PC-9 (cell line): ENCODE results near the gene GH2. TPM values are rescaled to one million over a fixed set of nuclear protein-coding genes. Genes with fewer than 3 reads are reported as not detected.

Experiments used
- BruUV-seq: library from RNA; stranded (reverse); fragments of 400-500 nt; replicated peaks from 2 replicates; lab custom pipeline; 2021; lab: Mats Ljungman, UMichigan
- CTCF ChIA-PET: fragments of 300-600 bp; sonication (Branson Sonifier 250); formaldehyde crosslinking; loops from one replicate; lab custom pipeline; 2022; ENCODE audit warnings: antibody characterized with exemption; lab: Charles Lee
- POLR2A ChIA-PET: fragments of 300-600 bp; sonication (Branson Sonifier 250); formaldehyde crosslinking; loops from one replicate; lab custom pipeline; 2022; ENCODE audit warnings: antibody characterized with exemption; ENCODE audit not compliant: unreplicated experiment; lab: Charles Lee
- DNase-seq, 2 experiments: peaks; one replicate each; pipeline versions ENCODE4 v3.0.0 to v3.0.0-alpha.2; 2015 to 2022; ENCODE audit warnings: mixed read lengths in 1 of 2
- H2AFZ ChIP-seq: fragments of 200-600 bp; sonication (generic); 2 replicates; pipeline ENCODE4 v1.8.1; 2017; ENCODE audit warnings: antibody characterized with exemption
- H3F3A ChIP-seq: fragments of 200-600 bp; sonication (generic); 2 replicates; pipeline ENCODE4 v1.8.1; 2017; ENCODE audit warnings: antibody characterized with exemption, mild to moderate bottlenecking, low read depth; ENCODE audit not compliant: insufficient read depth
- H3K27ac ChIP-seq: fragments of 200-600 bp; sonication (generic); 2 replicates; pipeline ENCODE4 v1.6.1; 2016; ENCODE audit warnings: mixed run types
- H3K27me3 ChIP-seq: fragments of 200-600 bp; sonication (generic); 2 replicates; pipeline ENCODE4 v1.6.1; 2016; ENCODE audit warnings: low read depth, mixed run types; ENCODE audit not compliant: insufficient read depth
- H3K36me3 ChIP-seq: fragments of 200-600 bp; sonication (generic); 2 replicates; pipeline ENCODE4 v1.6.1; 2016; ENCODE audit warnings: low read depth, mixed run types
- H3K4me1 ChIP-seq: fragments of 200-600 bp; sonication (generic); replicated peaks from 2 replicates; pipeline ENCODE4 v1.6.1; 2016; ENCODE audit warnings: mixed run types; ENCODE audit not compliant: insufficient read depth
- H3K4me2 ChIP-seq: fragments of 200-600 bp; sonication (generic); 2 replicates; pipeline ENCODE4 v1.6.1; 2017; ENCODE audit warnings: mixed run types
- H3K4me3 ChIP-seq: fragments of 200-600 bp; sonication (generic); 2 replicates; pipeline ENCODE4 v1.6.1; 2016; ENCODE audit warnings: mixed run types
- H3K79me2 ChIP-seq: fragments of 200-600 bp; sonication (generic); 2 replicates; pipeline ENCODE4 v1.6.1; 2017; ENCODE audit warnings: low read depth, mixed run types
- H3K9me2 ChIP-seq: fragments of 200-600 bp; sonication (generic); 2 replicates; pipeline ENCODE4 v1.8.1; 2017; ENCODE audit warnings: mild to moderate bottlenecking; ENCODE audit not compliant: insufficient read depth
- H3K9me3 ChIP-seq: fragments of 200-600 bp; sonication (generic); 2 replicates; pipeline ENCODE4 v1.8.1; 2016; ENCODE audit warnings: low read depth; ENCODE audit not compliant: insufficient read depth
- H4K20me1 ChIP-seq: fragments of 200-600 bp; sonication (generic); 2 replicates; pipeline ENCODE4 v1.8.1; 2017; ENCODE audit not compliant: insufficient read depth
- EZH2 ChIP-seq: fragments of 200-600 bp; sonication (generic); IDR thresholded peaks from 2 replicates; pipeline ENCODE4 v1.8.0; 2017; ENCODE audit warnings: antibody characterized with exemption, low read depth
- intact Hi-C: fragments of 100-400 bp; cut with micrococcal nuclease; formaldehyde crosslinking; loops from one replicate; pipeline ENCODE4 v1.10.0; 2022; ENCODE audit not compliant: unreplicated experiment
- total RNA-seq: library from RNA; stranded (reverse); gene quantifications from 2 replicates; pipeline ENCODE4 v1.2.3, GENCODE V29; 2021
- TF ChIP-seq, protein P1 (sequence below): fragments of 200-600 bp; sonication (generic); conservative IDR thresholded peaks from 2 replicates; pipeline ENCODE4 v1.6.1; 2017; ENCODE audit warnings: mixed run types, antibody characterized with exemption, mild to moderate bottlenecking, moderate library complexity

Gene GH2
- total RNA-seq, 1 experiment from 2014 or later: not detected

DNA sequence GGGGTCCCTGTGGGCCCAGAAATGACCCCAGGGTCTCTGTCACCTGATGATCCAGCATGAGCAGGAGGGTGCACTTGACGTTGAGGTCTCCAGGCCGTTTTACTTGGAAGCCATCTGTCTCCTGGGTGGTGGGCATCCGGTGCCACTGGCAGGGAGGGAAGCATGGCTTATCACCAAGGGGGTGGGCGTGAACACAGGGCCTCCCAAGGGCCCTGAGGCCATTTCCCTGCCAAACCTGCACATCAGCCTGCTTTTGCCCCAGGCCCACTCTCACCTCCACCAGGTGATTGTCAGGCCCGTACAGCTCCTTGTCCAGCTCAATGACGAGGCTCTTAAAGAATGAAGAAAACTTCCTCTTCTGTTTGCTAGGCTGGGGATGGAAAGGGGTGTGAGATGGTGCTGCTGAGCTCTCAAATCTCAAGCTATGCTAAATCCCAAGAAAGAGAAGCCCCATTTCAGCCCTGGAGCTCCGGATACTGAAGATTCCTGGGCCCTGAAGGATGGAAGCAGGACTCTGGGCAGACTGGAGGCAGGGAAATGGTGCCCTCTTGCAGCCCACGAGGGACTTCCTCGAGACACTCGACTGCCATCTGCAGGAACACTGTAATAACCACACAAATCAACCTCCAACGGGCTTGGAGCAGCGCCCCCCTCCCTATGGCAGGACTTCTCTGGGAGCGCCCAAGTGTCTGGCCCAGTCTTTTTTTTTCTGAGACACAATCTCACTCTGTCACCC lies 47.1 kb downstream of the GH2 start:
- Histone ChIP-seq H3K27ac (no peak overlapping the region), H3K9me3 (no peaks in the 10 kb centered on the region), H3F3A (peaks cover 40% of the 10 kb centered on the region), H4K20me1 (peaks cover 12% of the 10 kb centered on the region), H3K4me2 (no peak overlapping the region), H3K4me1 (peaks cover 20% of the 10 kb centered on the region), H3K79me2 (peaks cover 40% of the 10 kb centered on the region), H3K36me3 (peaks cover 19% of the 10 kb centered on the region; the same call in 1 of the 2 replicates), H3K27me3 (no peaks in the 10 kb centered on the region), H3K9me2 (no peaks in the 10 kb centered on the region), H3K4me3 (no peak overlapping the region), H2AFZ (no peak overlapping the region)
- no TSS peak for BruUV-seq
- intact Hi-C loops: no loop called here
- DNase-seq: peak; percentile 40 to 63
- CTCF ChIA-PET: no interaction called here
- POLR2A ChIA-PET: interaction anchor here (0.7 kb wide), 1 partner anchor 56 kb away, joined by 3 read pairs; no protein-coding TSS in a partner anchor
- no peak for TF ChIP-seq EZH2
- TF ChIP-seq, protein P1, sequence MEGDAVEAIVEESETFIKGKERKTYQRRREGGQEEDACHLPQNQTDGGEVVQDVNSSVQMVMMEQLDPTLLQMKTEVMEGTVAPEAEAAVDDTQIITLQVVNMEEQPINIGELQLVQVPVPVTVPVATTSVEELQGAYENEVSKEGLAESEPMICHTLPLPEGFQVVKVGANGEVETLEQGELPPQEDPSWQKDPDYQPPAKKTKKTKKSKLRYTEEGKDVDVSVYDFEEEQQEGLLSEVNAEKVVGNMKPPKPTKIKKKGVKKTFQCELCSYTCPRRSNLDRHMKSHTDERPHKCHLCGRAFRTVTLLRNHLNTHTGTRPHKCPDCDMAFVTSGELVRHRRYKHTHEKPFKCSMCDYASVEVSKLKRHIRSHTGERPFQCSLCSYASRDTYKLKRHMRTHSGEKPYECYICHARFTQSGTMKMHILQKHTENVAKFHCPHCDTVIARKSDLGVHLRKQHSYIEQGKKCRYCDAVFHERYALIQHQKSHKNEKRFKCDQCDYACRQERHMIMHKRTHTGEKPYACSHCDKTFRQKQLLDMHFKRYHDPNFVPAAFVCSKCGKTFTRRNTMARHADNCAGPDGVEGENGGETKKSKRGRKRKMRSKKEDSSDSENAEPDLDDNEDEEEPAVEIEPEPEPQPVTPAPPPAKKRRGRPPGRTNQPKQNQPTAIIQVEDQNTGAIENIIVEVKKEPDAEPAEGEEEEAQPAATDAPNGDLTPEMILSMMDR: peak; percentile 58; the same call in 1 of the 2 replicates

DNA sequence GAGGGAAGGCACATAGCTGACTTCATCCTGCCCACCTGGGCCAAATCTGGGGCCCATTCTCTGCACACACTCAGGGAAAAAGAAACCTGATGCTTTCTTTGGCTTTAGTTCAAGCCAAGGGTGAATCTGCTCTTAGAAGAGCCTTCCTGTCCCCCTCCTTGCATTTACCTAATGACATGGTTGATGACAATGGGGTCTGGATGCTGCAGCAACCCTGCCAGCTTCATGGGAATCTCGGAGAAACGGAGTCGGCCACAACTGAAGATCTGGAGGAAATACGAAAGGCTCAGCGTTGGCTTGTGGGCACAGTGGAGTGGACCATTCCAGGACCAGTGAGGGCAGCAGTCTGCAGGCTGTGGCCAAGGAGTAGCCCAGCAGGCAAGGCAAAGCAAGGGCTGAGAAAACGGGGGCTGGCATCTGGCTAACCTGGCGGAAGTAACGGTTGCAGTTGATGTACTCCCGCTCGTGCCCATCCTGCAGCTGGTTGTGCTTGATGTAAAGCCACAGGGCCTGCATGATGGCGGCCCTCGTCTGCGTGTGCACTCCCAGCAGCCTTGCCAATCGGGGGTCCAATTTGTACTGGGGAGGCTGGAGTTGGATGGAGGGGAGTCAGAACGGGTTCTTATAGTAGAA lies 47.9 kb downstream of the GH2 start:
- Histone ChIP-seq H3K4me2 (no peak overlapping the region), H3F3A (peaks cover 33% of the 10 kb centered on the region), H3K9me2 (no peaks in the 10 kb centered on the region), H3K27me3 (no peaks in the 10 kb centered on the region), H3K79me2 (peaks cover 41% of the 10 kb centered on the region), H3K4me3 (no peak overlapping the region), H2AFZ (no peak overlapping the region), H3K9me3 (no peaks in the 10 kb centered on the region), H3K4me1 (peaks cover 15% of the 10 kb centered on the region), H3K27ac (no peak overlapping the region), H3K36me3 (peaks cover 26% of the 10 kb centered on the region), H4K20me1 (peaks cover 12% of the 10 kb centered on the region)
- ChIA-PET POLR2A (interaction anchor here (0.7 kb wide), 1 partner anchor 55 kb away, joined by 3 read pairs; no protein-coding TSS in a partner anchor), CTCF (no interaction called here)
- TF ChIP-seq, protein P1: no peak
- no peak for TF ChIP-seq EZH2
- no peak for DNase-seq
- BruUV-seq: no TSS peak
- intact Hi-C loops: no loop called here

DNA sequence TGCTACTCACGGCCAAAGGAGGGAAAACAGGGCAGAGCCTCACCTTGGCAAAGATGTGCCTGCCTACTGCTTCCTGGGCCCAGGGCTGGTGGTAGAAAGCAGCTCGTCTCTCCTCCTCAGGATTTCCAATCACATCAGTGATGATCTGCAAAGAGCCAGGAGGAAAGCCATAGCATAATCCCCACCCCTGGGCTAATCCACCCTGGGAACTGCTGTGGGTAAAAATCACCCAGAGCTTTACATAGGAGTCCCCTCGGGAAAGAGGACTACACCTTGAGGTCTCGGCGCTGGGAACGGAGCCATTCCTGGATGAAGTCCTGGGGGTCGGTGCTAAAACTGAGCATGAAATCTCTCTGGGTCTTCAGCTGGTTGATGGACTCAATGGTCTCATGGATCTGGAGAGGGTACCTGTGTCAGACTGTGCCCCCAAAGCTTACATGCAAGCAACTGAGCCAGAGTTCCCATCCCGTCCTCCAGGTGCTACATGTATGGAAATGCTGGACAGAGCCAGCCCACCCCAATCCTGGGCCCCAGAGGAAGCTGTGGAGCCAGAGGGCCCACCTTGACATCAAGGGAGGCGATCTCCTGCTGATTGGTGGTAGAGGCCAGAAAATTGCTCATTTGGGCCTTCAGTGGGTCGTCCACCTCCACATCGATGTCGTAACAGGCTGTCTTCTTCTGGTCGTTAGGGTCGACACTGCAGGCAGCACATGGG lies 48.6 kb downstream of the GH2 start:
- H4K20me1 ChIP-seq: peaks cover 16% of the 10 kb centered on the region
- H3K79me2 ChIP-seq: peaks cover 41% of the 10 kb centered on the region
- H3K4me1 ChIP-seq: peaks cover 15% of the 10 kb centered on the region
- TF ChIP-seq, protein P1: no peak
- no peak for TF ChIP-seq EZH2
- H3K4me3 ChIP-seq: no peak overlapping the region
- H2AFZ ChIP-seq: no peak overlapping the region
- POLR2A ChIA-PET: no interaction called here
- BruUV-seq: no TSS peak
- no peak overlapping the region for H3K4me2 ChIP-seq
- CTCF ChIA-PET: no interaction called here
- DNase-seq: no peak
- intact Hi-C loops: no loop called here
- H3K9me3 ChIP-seq: no peaks in the 10 kb centered on the region
- H3K27me3 ChIP-seq: no peaks in the 10 kb centered on the region
- peaks cover 31% of the 10 kb centered on the region for H3K36me3 ChIP-seq
- H3F3A ChIP-seq: peaks cover 34% of the 10 kb centered on the region
- no peaks in the 10 kb centered on the region for H3K9me2 ChIP-seq
- H3K27ac ChIP-seq: no peak overlapping the region
